ENCODE measurements around the gene CDC14A.
"Not testable (repeated sequence)": the region's sequence is repeated elsewhere in the genome, so short reads cannot be mapped to it uniquely, and the experiment has no call there.

The CDC14A gene

GRCh38 chr1:100332331-100332730, 20.0 kb upstream of the CDC14A start:
- ChIA-PET CTCF (no interaction called here), POLR2A (no interaction called here)

GRCh38 chr1:100335436-100335835, 16.9 kb upstream of the CDC14A start:
- POLR2A ChIA-PET = no interaction called here
- DNase-seq (ENCODE audit: extremely low spot score) = no peak
- CTCF ChIA-PET = no interaction called here

More at GRCh38 chr1:100332331-100332730, 20.0 kb upstream of the CDC14A start:
- no peak for DNase-seq (ENCODE audit: extremely low spot score)
- no peak for TF ChIP-seq FOXK2 (IDR thresholded peaks at IDR 0.05)
- TF ChIP-seq BHLHE40 (IDR thresholded peaks at IDR 0.05; ENCODE audit: borderline replicate concordance) = no peak
- TF ChIP-seq LEF1 (IDR thresholded peaks at IDR 0.05; ENCODE audit: borderline replicate concordance) = no peak
- TF ChIP-seq FOXA1 (IDR thresholded peaks at IDR 0.05) = no peak
- TF ChIP-seq, protein P1, sequence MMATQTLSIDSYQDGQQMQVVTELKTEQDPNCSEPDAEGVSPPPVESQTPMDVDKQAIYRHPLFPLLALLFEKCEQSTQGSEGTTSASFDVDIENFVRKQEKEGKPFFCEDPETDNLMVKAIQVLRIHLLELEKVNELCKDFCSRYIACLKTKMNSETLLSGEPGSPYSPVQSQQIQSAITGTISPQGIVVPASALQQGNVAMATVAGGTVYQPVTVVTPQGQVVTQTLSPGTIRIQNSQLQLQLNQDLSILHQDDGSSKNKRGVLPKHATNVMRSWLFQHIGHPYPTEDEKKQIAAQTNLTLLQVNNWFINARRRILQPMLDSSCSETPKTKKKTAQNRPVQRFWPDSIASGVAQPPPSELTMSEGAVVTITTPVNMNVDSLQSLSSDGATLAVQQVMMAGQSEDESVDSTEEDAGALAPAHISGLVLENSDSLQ (IDR thresholded peaks at IDR 0.05) = no peak
- TF ChIP-seq ARNT (IDR thresholded peaks at IDR 0.05) = no peak
- TF ChIP-seq TARDBP (IDR thresholded peaks at IDR 0.05) = no peak
- TF ChIP-seq HDGF (IDR thresholded peaks at IDR 0.05; ENCODE audit: borderline replicate concordance) = no peak
- TF ChIP-seq ZNF384 (IDR thresholded peaks at IDR 0.05) = no peak
- no peak for TF ChIP-seq L3MBTL2 (conservative IDR thresholded peaks at IDR 0.05)
- no peak for TF ChIP-seq NFRKB (IDR thresholded peaks at IDR 0.05)
- no peak for TF ChIP-seq SP1 (IDR thresholded peaks at IDR 0.05)
- no peak for TF ChIP-seq SUZ12 (IDR thresholded peaks at IDR 0.05)
- no peak for TF ChIP-seq FOXM1 (IDR thresholded peaks at IDR 0.05; ENCODE audit: borderline replicate concordance)
- TF ChIP-seq ELF4 (IDR thresholded peaks at IDR 0.05) = no peak
- TF ChIP-seq CTBP1 (IDR thresholded peaks at IDR 0.05; ENCODE audit: borderline replicate concordance) = no peak

GRCh38 chr1:100337878-100338277, 14.4 kb upstream of the CDC14A start:
- DNase-seq (ENCODE audit: extremely low spot score); POLR2A ChIA-PET; CTCF ChIA-PET: not testable (repeated sequence)

More at GRCh38 chr1:100335436-100335835, 16.9 kb upstream of the CDC14A start:
- TF ChIP-seq FOXK2 (IDR thresholded peaks at IDR 0.05) = no peak
- no peak for TF ChIP-seq TARDBP (IDR thresholded peaks at IDR 0.05)
- TF ChIP-seq FOXA1 (IDR thresholded peaks at IDR 0.05) = no peak
- no peak for TF ChIP-seq SUZ12 (IDR thresholded peaks at IDR 0.05)
- TF ChIP-seq ZNF384 (IDR thresholded peaks at IDR 0.05) = no peak
- TF ChIP-seq LEF1 (IDR thresholded peaks at IDR 0.05; ENCODE audit: borderline replicate concordance) = no peak
- TF ChIP-seq BHLHE40 (IDR thresholded peaks at IDR 0.05; ENCODE audit: borderline replicate concordance) = no peak
- no peak for TF ChIP-seq HDGF (IDR thresholded peaks at IDR 0.05; ENCODE audit: borderline replicate concordance)
- TF ChIP-seq CTBP1 (IDR thresholded peaks at IDR 0.05; ENCODE audit: borderline replicate concordance) = no peak
- TF ChIP-seq ELF4 (IDR thresholded peaks at IDR 0.05) = no peak
- no peak for TF ChIP-seq NFRKB (IDR thresholded peaks at IDR 0.05)

GRCh38 chr1:100339735-100340134, 12.6 kb upstream of the CDC14A start:
- POLR2A ChIA-PET; DNase-seq (ENCODE audit: extremely low spot score); CTCF ChIA-PET: not testable (repeated sequence)

GRCh38 chr1:100340494-100340893, 11.8 kb upstream of the CDC14A start:
- CTCF ChIA-PET = no interaction called here
- POLR2A ChIA-PET = no interaction called here
- DNase-seq (ENCODE audit: extremely low spot score) = no peak
- no peak for TF ChIP-seq NFRKB (IDR thresholded peaks at IDR 0.05)

DNA sequence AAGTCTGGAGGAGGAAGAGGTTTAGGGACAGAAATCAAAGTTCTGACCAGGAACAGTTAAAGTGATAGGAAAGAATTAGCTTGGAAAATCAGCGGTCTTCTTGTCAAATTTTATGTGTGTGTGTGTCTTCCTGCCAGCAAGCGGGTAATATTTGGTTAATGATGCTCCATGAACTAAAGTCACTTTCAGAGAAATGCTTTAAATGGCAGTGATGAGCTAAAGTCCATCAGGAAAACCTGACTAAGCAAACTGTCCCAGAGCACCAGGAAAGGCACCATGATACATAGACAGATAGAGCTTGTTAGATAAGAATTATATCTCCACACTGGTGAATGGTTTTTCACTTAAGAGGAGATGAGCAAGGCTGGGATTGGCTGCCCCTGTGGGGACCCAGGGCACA, 10.0 kb upstream of the CDC14A start:
- ChIA-PET POLR2A (no interaction called here), CTCF (no interaction called here)
- TF ChIP-seq ZNF384 (IDR thresholded peaks at IDR 0.05) (no peak), FOXA1 (IDR thresholded peaks at IDR 0.05) (no peak), FOXM1 (IDR thresholded peaks at IDR 0.05; ENCODE audit: borderline replicate concordance) (no peak), SP1 (IDR thresholded peaks at IDR 0.05) (no peak), CTBP1 (IDR thresholded peaks at IDR 0.05; ENCODE audit: borderline replicate concordance) (no peak), ELF4 (IDR thresholded peaks at IDR 0.05) (no peak), BHLHE40 (IDR thresholded peaks at IDR 0.05; ENCODE audit: borderline replicate concordance) (no peak), TARDBP (IDR thresholded peaks at IDR 0.05) (no peak), FOXK2 (IDR thresholded peaks at IDR 0.05) (no peak), SUZ12 (IDR thresholded peaks at IDR 0.05) (no peak), NFRKB (IDR thresholded peaks at IDR 0.05) (no peak), ARNT (IDR thresholded peaks at IDR 0.05) (no peak), LEF1 (IDR thresholded peaks at IDR 0.05; ENCODE audit: borderline replicate concordance) (no peak), HDGF (IDR thresholded peaks at IDR 0.05; ENCODE audit: borderline replicate concordance) (no peak)
- TF ChIP-seq, protein P1 (IDR thresholded peaks at IDR 0.05) = no peak
- DNase-seq (ENCODE audit: extremely low spot score) = no peak

- no peak for DNase-seq (ENCODE audit: extremely low spot score)
- TF ChIP-seq L3MBTL2 (conservative IDR thresholded peaks at IDR 0.05) (no peak), CTBP1 (IDR thresholded peaks at IDR 0.05; ENCODE audit: borderline replicate concordance) (no peak), ARNT (IDR thresholded peaks at IDR 0.05) (no peak), ZNF384 (IDR thresholded peaks at IDR 0.05) (no peak), ELF4 (IDR thresholded peaks at IDR 0.05) (no peak), FOXM1 (IDR thresholded peaks at IDR 0.05; ENCODE audit: borderline replicate concordance) (no peak), FOXA1 (IDR thresholded peaks at IDR 0.05) (no peak), TARDBP (IDR thresholded peaks at IDR 0.05) (no peak)
- TF ChIP-seq, protein P1 (IDR thresholded peaks at IDR 0.05) = no peak
- CTCF ChIA-PET = no interaction called here
Measured at GRCh38 chr1:100343897-100344296, 8.4 kb upstream of the CDC14A start.

More at GRCh38 chr1:100343897-100344296, 8.4 kb upstream of the CDC14A start:
- POLR2A ChIA-PET = no interaction called here

All from HEK293T (cell line).